ENCODE measurements around the gene ANTXR2.

ANTXR2 gene

DNA sequence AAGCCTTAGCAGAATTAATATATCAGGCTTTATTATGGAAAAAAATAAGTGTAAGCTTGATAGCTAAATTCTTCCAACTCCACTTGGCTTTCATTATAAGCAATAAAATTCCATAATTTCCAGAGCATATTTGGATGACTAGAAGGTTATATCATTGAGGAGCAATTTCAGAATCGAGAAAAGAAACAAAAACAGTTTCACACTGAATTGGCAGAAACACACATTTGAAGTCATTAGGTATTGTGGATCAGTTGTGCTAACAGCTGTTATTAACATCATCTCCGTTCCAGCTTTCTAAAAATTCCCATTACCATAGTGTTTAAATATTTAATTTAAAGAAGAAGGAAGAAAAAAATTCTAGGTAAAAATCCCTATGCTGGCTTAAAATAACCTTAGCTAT is 92.6 kb downstream of the ANTXR2 start:
- DNase-seq, result no peak

DNA sequence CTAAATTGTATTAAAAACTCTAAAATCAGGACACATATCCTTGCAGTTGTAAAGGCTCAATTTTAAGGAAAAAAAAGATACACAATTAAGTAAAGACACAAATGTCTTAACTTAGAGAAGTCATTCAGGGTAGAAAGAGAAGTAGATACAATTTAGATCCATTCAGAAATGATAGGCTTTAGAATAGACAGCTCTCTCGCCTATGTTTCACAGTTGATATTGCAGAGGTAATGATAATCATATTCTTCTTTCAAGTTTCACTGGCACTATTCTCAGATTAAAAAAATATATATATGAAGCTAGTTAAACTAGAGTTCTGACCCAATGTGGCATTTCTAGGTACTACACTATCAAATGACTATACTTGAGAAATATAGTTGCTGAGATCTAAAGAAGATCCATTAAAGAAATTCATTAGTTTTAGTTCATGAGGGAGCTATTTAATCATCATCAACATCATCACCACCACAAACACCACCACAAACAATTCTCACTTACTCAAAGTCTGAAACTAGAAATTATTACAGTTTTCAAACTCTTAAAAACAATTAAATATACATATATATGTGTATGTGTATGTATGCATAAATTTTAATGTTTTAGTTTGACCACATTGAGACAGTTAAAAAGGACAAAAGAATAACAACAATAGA is 93.1 kb downstream of the ANTXR2 start:
- no peak for DNase-seq

GRCh38 chr4:79977131-79977840 is 95.7 kb downstream of the ANTXR2 start:
- DNase-seq, result no peak

DNA sequence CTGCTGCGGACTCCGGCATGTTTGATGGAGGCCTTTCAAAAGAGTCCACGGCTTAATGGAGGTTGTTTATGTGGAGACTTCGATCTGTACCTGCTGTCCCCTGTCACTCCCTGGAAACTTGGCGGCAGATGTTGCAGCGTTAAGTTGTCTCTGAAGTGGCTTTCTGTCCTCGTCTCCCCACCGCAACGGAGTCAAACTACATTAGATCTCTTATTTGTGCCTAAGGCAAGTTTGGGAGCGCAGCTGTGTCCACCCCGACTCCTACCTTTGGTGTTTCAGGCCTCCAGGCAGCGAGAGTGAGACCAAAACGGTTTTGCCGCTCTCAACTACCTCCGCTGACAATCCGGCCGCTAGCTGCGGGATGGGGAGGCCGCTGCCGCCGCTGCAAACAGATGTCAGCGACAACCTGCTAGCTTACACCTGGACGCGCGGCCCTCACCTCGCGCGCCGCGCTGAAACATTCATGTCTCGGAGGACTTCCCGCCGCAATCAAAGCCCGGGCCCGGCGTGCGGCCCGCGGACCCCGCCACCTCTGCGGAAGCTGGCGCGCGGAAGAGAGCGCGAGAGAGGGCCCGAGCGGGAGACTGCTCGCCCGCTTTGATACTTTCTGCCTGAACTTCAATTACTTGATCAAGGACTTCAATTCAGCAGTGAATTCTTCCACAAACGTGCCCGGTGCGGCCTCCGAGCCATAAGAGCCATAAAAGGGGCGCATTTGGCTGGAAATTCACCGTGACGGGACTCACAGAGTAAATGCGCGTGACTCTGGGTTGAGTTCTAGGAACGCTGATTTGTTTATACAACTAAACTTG is 108.4 kb downstream of the ANTXR2 start:
- no peak for DNase-seq

DNA sequence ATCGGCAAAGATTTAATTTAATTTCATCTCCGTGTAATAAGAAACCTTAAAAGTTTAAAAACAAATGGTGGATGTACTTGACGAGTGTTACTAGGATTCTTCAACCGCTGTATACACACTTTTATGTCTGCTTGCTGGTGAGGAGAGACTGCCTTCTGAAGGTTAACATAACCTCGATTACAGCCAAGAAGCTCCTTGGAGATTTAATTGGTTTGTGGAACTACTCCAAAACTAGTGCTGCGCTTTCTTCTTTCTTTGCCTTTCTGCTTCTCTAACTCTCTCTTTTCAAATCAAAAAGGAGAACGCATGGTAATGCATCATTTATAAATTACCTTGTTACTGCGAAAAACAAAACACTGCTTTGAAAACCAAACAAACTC is 109.0 kb downstream of the ANTXR2 start:
- DNase-seq, result no peak

- DNase-seq, result no peak
Observed at GRCh38 chr4:79959652-79960051, 113.4 kb downstream of the ANTXR2 start.

DNA sequence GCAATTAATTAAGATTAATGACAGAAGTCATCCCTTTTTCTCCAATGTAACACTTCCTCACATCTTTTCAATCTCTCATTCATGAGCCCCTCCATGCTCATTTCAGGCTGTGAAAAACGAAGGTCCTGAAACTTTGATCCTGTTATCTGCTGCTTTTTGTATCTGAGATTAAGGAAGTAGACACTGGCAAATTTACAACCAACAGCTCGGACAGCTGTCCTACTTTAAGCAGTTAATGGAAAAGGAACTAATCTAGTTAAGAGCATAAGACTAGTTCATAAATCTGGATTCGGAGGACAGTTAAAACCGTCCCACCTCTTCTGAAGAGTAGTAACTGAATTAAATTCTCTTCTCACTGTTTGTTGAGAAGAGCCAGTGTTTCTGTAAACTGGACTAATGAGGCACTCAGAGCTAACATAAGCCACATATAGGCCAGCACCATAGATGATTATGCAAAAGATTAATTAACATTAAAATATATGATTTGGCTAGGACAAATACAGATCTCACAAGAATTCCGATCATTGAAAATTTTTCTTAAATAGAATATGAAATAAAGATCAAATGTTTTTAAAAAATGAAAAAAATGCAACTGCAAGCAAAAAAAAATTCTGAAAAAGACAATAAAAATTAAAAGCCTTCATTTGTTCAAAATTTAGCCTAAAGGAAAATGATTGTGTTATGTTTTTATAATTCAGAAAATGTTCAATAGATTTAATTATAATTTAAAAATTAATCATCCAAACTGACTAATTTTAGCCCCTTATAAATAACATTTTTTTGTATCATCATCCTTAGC is 114.4 kb downstream of the ANTXR2 start:
- no peak for DNase-seq

DNA sequence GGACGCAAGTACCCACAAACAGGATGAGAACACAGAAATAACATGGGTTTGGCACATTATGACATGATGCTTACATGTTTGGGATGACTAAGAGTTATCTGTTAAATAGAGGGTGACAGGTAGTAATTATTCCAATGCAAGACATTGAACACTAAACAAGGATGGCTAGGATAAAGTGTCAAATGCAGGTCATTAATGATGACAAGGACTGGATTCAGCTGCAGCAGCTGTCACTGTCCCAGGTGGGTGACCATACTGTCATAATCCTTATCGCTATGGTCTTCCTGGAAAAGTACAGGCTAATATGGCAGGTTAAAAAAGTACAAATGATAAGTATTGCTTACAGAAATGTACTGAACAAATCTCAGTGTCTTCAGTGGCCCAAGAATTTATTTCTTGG is 123.9 kb downstream of the ANTXR2 start:
- no peak for DNase-seq

DNA sequence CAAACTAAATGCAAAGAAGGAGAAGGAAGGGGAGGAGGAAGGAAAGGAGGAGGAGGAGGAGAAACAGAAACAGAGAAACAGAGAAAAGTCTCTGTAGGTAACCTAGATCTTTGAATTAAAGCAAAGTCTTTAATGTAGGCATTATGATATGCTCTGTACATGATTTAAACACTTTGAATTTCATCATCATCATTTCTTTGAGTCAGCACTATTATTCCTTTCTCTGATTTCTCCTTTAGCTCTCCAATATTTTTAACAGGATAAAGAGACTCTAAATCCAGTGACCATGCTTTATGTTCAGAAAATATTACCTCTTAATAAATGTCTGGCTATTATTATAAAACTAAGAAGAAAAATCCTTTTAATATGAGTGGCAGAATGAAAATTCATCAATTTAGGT is 124.3 kb downstream of the ANTXR2 start:
- DNase-seq, result no peak

DNA sequence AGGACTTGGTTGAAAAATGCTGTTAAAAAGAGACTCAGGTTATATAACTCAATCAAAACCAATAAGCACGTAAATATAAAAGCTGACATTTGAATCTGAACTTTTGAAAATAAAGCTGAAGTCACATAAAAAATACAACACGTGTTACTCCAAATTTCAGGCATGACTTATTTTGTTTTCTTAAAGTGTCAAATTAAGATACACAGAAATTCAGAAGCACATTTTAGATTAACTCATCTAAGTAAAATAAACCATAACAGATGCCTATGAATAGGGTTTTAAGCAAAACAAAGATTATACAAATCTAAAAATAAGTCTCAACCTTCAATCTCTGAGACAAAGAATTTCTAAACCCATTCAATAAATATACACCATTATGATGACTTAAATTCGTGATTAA is 124.8 kb downstream of the ANTXR2 start:
- no peak for DNase-seq

DNA sequence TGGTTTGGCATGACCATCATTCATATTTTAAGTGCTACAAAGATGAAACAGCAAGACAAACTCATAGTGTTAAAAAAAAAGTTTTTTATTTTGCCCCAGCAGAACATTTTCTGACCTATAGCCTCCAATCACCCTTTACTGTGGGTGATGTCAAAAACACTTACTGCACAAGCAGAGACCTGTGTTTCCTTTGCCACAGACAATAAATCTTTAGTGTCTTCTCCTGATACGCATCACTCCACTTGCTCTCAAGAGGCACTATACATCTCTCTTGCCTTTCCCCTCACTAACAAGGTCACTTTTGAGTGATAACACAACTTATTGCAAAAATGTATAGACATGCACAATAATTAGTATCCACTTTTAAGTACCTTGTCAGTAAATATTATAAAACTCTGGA is 125.6 kb downstream of the ANTXR2 start:
- no peak for DNase-seq

DNA sequence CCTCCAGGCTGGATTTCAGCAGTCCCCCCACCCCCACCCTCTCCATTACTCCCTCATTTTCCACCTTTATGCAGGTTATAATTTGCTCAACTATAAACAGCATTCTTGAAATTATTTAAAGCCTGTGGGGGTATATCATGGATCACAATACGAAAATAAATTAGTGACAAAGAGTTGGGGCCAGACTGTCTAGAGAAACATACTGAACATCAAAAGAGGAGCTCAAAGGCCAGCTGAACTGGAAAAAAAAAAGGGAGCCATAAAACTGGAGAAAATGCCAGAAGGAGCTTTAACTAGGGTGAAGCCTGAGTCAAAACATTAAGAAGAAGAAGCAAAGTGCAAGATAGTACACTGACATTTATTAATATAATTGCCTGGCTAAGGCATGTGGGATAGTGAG is 137.8 kb downstream of the ANTXR2 start:
- DNase-seq, result no peak

GRCh38 chr4:79934660-79935059 is 138.4 kb downstream of the ANTXR2 start:
- no peak for DNase-seq

DNA sequence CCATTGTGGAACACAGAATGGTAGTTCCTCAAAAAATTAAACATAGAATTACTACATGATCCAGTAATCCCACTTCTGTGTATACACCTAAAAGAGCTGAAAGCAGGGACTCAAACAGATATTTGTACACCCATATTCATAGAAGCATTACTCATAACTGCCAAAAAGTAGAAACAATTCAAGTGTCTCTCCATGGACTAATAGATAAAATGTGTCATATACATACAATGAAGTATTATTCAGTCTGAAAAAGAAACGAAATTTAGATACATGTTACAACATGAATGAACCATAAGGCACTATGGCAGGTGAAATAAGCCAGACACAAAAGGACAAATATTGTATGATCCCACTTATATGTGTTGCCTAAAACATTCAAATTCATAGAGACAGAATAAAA is 145.1 kb downstream of the ANTXR2 start:
- DNase-seq, result no peak

DNA sequence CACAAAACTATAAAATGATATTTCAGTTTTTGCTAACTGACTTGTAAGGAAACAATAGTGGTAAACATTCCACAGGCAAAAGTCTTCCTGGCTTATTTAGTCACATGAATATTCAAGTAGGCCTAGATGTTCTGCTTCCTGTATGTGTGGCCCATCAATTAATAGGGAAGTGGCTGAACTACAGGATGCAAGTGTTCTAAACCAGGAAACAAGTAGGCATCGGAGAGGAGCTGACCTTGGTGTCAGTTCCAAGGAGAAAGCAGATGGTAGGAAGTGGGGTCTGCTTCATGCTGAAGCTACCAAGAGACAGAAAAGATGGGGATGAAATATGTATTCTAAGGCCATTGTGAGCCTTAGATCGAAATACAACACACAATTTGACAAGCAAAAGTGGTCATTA is 149.7 kb downstream of the ANTXR2 start:
- DNase-seq, result no peak

- DNase-seq, result no peak
Observed at GRCh38 chr4:79922011-79922410, 151.0 kb downstream of the ANTXR2 start.

DNA sequence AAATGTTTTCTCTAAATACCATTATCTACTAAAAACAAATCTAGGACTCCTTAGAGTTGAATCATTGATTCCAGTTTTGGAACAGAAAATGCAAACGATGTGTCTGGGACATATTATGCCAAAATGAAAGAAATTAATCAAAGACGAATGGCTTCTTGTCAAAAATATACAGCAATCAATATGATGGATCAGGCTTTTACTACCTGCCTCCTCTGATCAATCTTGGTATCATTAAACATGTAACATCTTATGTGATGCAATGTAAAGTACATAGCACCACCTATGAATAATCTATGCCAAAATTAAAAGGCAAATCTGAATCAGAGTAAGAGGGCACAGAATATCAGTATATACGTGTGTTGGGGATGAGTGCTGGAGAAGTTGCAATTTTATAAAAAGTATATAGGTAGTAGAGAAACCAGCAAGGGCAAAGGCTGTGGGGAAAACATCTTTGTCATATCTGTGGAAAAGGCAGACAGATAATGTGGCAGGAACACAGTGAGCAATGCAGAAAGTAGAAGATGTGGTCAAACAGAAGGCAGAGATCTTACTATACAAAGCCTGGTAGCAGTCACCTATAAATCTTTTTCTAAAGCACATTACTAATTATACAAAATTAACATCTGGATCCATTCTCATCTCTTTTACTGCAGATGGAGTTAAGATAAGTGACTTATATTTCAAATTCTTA is 152.7 kb downstream of the ANTXR2 start:
- no peak for DNase-seq

DNA sequence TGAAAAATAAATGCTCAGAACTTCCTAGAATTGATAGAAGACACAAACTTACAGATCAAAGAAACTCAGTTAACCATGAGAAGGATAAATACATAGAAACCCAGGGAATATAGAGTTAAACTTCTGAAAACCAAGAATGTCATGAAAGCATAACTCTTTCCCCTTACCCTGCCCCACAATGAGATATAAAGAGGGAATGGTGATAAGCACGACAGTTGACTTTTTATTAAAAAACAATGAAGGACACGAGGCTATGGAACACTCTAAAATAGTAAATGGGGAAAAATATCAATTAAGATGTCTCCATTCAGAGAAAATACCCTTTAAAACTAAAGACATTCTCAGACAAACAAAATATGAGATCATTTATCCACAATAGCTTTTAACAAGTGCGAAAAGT is 154.7 kb downstream of the ANTXR2 start:
- no peak for DNase-seq

- DNase-seq, result peak; percentile 18
Observed at GRCh38 chr4:79917246-79917645, 155.8 kb downstream of the ANTXR2 start.

GRCh38 chr4:79915246-79915645 is 157.8 kb downstream of the ANTXR2 start:
- DNase-seq, result no peak

- DNase-seq, result no peak
Observed at GRCh38 chr4:79913581-79913980, 159.4 kb downstream of the ANTXR2 start.

- DNase-seq, result no peak
Observed at GRCh38 chr4:79907001-79907400, 166.0 kb downstream of the ANTXR2 start.

DNA sequence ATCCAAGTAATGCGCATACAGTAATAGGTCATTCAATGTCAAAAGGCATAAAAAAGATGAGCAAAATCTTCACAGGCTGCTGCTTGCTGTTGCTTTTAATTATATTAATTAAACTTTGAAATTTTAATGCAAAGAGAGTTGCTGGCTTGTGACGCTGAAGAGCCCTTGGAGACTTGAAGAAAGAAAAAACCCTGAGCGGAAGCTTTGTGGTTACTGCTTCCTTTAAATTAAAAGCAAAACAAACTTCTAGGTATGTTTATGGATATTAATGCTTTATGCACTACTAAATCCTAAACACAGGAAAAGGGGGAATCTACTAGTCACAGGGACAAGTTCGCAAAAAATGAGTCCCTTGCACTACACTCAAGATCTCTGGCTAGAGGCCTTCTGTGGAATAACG is 166.7 kb downstream of the ANTXR2 start:
- DNase-seq, result no peak
